ENCODE results near the gene SART3. TPM values are rescaled to one million over a fixed set of nuclear protein-coding genes. Genes with fewer than 3 reads are reported as not detected.

The SART3 gene
- total and polyA plus RNA-seq, 2 of the 4 experiments (the other 2 are of a cell fraction) = 22.6 to 37.8 TPM

DNA sequence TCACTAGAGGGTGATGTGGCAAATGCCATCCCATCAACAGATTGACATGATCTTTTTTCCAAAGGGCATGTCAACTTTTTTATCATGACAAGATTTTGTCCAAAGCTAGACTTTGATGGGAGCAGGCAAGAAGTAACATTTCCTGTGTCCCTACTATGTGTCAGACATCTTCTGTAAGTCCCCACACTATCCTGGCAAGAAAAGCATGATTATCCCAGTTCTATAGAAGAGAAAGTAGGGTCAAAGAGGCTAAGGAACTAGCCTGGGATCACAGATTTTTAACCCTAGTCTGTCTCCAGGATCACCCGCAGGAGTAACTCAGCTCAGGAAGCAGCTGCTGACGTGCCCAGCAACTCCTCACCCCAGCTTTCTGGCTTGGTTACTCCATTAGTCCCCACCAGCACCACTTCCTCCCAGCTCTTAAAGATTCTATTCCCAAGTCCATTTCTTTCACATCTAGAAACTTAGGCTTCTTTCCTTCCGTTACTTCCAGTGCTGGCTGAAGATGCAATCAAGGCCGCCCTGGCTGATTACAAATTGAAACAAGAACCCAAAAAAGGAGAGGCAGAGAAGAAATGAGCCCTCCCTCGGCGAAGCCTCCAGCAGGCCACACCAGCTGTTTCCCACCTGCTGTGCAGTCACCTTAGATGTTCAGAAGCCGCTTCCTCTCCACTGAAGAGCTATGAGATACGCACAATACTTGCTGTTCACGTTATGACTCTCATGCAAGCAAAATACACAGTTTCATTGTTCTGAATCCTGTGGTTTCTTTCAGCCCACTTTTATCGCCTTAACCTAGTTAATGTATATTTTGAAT is 7.6 kb upstream of the SART3 start:
- Histone ChIP-seq H3K14ac (replicated peaks; ENCODE audit: low read depth, low read length) (no peak overlapping the region), H2AK9ac (replicated peaks; ENCODE audit: low read depth, low read length, poor library complexity) (no peak overlapping the region), H4K20me1 (ENCODE audit: insufficient read depth, low read length) (0 out of 2 replicates have a peak, but pooled peaks cover 4% of the 10 kb centered on the region), H3K27ac (ENCODE audit: insufficient read depth, low read length) (no peak overlapping the region), H2AFZ (replicated peaks; ENCODE audit: low read length, poor library complexity) (no peak overlapping the region), H2BK15ac (ENCODE audit: low read depth, low read length) (no peak overlapping the region), H3K23ac (ENCODE audit: low read depth, low read length) (no peak overlapping the region), H3K4me1 (ENCODE audit: control insufficient read depth, insufficient read depth, low read length) (no peaks in the 10 kb centered on the region), H3K9ac (ENCODE audit: low read depth, low read length) (no peak overlapping the region), H3K27me3 (ENCODE audit: control insufficient read depth, insufficient read depth, low read length) (no peaks in the 10 kb centered on the region), H3K4me2 (ENCODE audit: low read depth, low read length) (no peak overlapping the region), H2AK5ac (ENCODE audit: low read depth, low read length) (no peak overlapping the region), H2BK120ac (ENCODE audit: low read depth, low read length) (no peak overlapping the region), H3K56ac (ENCODE audit: extremely low read depth, insufficient read depth, low read length) (no peak overlapping the region), H3K9me3 (ENCODE audit: control insufficient read depth, insufficient read depth, low read length) (no peaks in the 10 kb centered on the region), H3K4ac (ENCODE audit: low read depth, low read length) (no peak overlapping the region), H2BK5ac (ENCODE audit: low read depth, low read length, poor library complexity, severe bottlenecking) (no peak overlapping the region), H4K5ac (ENCODE audit: low read depth, low read length) (no peak overlapping the region), H3K18ac (ENCODE audit: low read depth, low read length) (no peak overlapping the region), H2BK20ac (ENCODE audit: low read depth, low read length) (no peak overlapping the region), H3K36me3 (ENCODE audit: control insufficient read depth, insufficient read depth, low read length) (peaks cover 38% of the 10 kb centered on the region), H3K4me3 (ENCODE audit: insufficient read depth, low read depth, low read length) (no peak overlapping the region), H4K8ac (ENCODE audit: low read depth in 2 of 2, low read length in 2 of 2) (no peak overlapping the region), H4K91ac (ENCODE audit: insufficient read depth, low read depth, low read length) (no peak overlapping the region), H3K9me1 (ENCODE audit: insufficient read depth, low read length) (no peaks in the 10 kb centered on the region), H3K79me1 (ENCODE audit: low read depth in 1 of 2, low read length in 2 of 2) (peaks cover 7 to 16% of the 10 kb centered on the region in 2 experiments; a peak in 3 of 4 replicates)
- POLR2A ChIA-PET (ENCODE audit: unreplicated experiment) = no interaction called here
- no TSS peak for BruUV-seq (replicated peaks)
- in situ Hi-C loops (cut with MboI; ENCODE audit: low sequenced_read_pairs) (loop anchor here (5.0 to 10.0 kb wide), 3 partner anchors 49 to 386 kb away; no protein-coding TSS in a partner anchor), dilution Hi-C loops (cut with HindIII; ENCODE audit: low sequenced_read_pairs, unreplicated experiment) (no loop called here), intact Hi-C loops (cut with micrococcal nuclease) (no loop called here)
- DNase-seq (no peak), ATAC-seq (ENCODE audit: low read depth) (no peak)
- 90% methylated on average over 3 of the region's 10 CpGs; no CpG with 5 or more reads in 1 of the 2 experiments for WGBS, 2 experiments (ENCODE audit: extremely low coverage in 2 of 2, insufficient read length in 1 of 2)
- CTCF ChIA-PET = interaction anchor here (6.5 kb wide), 1 partner anchor 49 kb away, joined by 37 read pairs; no protein-coding TSS in a partner anchor
- TF ChIP-seq FOS (IDR thresholded peaks at IDR 0.05; ENCODE audit: low read depth, low read length) = no peak

Measured in IMR-90 (cell line).